NK-92 (cell line): ENCODE data around the gene PFDN6.

Experiments
- DNase-seq: peaks from one replicate; lab custom pipeline; 2025; ENCODE audit not compliant: unreplicated experiment; lab: John Stamatoyannopoulos, UW

The PFDN6 gene

DNA sequence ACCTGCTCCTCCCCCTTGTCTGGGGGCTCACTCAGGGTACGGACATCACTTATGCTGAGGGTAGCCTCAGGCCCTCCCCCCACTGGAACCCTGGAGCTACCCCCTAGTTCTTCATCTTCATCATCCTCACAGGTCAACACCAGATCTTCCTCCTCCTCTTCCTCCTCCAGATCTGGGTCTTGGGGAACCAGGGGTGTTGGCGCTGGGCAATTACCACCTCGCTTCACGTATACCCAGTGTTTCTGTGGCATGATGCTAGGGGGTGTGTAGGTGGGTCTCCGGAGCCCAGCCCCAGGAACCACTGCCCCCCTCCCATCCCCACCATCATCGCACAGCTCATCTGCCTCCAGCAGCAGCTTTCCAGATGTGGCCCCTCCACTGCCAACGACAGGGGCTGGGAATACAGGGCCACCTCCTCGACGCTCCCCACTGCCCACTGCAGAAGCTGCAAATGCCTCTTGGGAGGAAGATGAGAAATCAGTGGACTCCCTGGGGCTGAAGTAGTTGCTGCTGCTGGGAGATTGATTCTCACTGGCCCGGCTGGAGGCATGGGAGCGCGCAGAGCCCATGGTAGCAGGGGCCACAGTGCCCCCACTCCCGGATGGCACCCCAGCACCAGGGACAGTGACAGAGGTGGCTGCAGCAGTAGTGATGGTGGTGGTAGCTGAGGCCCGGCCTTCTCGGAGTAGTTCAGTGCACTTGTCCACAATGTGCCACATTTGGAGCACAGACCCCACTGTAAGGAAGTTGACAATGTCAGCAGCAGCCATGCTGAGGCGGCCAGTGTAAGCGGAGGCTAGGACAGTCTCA is 26.6 kb downstream of the PFDN6 start:
- no peak for DNase-seq

DNA sequence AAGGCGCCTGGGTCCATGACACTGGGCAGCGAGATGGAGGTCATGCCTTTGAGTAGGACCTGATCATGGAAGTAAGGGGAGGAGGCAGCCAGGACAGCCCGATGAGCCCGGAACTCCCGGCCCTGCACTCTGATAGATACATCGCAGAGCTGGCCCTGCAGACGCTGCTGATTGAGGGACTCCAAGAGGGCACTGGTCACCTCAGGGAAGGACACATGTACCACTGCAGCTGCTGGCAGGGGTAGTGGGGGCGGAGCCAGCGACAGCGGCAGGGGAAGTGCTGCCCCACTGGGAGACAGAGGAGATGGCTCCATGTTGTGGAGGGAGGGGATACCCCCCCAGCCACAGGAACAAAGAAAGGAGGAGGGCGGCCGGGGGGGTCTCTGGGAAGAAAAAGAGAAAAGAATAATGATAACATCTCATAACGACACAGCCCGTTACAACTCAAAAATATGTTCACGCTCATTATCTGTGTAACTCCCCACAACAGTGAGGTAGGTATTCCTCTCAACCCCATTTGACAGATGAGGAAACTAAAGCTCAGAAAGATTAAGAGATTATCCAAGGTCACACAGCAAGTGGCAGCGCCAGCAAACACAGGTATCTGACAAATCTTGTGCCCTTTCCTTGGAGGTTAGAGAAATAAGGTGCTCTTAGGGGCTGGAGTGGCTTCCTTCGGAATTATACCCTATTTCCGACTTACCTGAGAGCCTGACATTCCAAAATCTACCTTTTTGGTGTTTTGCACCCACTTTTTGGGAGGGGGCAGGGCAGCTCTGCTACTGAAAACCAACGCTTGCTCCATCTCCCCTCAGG is 27.4 kb downstream of the PFDN6 start:
- DNase-seq = no peak

DNA sequence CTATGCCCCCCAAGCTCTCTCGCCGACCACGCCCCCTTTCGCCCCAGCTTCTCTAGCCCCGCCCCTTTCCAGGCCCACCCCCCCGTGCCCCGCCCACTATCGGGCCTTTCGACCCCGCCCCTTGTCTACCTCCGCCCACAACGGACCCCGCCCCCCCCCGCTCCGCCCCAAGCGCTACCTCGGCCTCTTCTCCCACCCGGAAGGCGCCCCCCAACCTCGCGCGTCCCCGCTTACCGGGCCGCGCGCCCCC is 27.9 kb downstream of the PFDN6 start:
- no peak for DNase-seq

DNA sequence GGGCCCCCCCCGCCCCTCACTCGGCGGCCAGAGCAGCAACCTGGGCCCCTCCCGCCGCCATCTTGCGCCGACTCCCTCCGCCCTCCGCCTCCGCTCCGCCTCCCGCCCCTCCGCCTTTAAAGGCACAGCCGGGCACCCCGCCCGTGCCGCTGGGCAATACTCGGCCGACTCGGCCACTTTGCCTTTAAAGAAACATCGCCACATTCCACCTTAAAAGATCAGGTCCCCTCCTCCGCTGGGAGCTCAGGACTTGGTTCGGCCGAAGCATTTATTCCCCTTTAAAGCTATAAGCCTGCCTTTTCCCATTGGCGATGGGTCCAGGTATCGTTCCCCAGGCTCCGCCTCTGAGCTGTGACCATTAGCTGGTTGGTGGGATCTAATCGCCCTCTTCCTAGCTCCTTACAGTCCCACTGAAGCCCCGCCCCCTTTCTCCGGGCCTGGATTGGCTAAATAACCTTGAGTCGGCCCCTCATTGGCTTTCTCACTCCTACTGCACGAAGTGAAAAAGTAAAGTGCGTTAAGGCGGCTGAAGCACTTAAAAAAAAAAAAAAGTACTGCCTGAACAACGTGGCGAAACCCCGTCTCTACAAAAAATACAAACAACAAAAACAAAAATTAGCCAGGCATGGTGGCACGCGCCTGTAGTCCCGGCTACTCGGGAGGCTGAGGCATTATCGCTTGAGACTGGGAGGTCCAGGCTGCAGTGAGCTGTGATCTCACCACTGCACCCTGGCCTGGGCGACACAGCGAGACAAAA is 28.4 kb downstream of the PFDN6 start, which contains the start of gene ZBTB22:
Gene ZBTB22, minus strand, starts transcription at position 76 of the 757 bp plus-strand sequence. CDS start 828 bp downstream, outside the sequence.
- DNase-seq = peak; percentile 74

DNA sequence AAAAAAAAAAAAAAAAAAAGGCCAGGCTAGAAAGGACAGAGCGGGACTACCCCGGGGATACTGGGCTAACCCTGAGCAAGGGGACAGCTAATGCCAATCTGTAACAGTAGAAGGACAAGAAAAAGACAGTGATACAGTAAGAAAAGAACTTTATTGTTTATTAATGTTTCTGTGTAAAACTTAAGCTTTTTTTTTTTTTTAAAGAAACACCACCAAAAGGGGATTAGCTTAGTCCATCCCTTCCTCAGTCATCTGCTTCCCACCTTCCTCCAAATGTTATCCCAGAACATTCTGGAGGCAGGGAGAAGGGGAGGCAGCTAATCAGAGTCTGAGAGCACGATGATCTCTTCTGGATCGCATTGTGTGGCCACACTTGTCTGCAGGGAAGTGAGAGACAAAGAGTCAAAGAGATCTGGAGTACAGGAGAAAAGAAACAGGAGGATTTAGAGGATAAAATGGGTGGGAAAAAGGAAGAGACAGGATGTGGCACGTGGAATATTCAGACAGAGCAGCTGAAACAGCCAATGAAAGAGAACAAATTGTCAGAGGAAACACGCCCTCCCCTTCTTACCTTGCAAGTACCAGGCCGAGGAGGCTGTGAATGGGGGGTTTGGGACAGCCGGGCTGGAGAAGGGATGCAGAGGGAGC is 29.1 kb downstream of the PFDN6 start:
- no peak for DNase-seq

DNA sequence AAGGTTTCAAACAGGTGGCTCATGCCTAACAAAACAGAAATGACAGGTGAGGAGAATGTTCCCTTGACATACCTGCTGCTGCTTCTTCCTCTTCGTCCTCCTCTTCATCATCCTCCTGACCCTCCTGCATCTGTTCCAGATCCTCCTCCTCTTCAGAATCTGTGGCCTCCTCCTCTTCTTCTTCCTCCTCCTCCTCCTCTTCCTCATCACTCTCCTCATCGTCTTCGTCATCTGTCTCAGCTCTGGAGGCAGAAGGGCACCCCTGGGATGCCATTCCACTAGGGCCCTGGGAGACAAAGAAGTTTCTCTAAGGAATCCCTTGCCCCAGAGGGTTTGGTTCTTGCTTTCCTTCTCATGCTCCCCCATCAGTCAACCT is 30.5 kb downstream of the PFDN6 start:
- DNase-seq = no peak

DNA sequence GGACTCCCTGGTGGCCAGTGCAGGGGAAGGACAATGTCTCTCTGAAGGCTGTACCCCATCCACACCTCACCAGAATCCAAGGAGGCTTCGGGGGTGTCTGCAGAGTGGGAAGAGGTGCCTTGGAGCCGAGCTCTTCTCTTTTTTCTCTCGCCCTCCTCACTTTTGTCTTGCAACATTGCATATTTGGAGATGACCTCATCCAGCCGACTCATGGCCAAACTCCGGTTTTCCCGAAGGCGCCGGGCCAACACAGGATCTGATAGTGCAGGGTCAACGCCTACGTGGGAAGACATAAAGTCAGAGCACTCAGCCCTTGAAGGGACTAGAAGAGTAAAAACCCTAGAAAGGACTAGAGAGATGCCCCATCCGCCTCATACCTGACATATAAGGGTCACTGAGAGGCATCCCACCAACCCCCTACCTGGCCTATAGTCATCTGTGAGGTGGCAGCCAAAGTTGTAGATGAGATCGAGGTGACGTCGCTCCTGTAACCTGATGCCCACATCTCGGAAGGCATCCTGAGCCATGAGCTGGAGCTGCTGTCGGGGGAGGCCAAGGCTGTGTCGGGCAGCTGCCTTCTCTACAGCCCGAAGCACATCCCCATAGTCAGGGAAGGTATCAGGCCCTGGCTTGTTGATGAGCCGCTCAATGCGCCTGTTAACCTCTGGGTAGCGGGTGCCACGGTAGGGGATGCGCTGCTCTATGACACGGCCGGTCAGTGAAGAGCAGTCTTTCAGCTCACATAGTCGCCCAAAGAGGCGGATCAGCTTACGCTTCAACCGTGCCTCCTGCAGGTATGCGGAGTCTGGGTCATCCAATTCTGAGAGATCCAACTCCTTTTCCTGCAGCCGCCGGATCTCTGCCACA is 31.1 kb downstream of the PFDN6 start:
- DNase-seq = no peak

DNA sequence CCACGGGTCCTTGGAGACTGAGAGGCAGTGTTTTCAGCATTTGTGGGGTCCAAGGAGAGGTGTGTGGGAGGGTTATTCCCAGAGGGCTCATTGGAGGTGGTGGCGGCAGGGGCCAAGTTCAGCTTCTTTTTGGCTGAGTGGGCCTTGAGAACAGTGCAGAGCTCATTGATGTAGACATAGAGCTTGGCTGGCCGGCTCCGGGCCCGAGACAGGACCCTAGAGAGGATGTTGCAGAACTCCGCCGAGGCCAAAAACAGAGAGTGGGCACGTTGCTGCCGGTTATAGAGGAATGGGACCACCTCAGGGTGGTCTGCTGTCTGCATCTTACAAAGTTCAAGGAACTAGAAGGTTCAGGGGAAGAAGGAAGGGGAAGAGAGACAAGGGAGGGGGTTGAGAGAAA is 31.8 kb downstream of the PFDN6 start:
- DNase-seq = no peak

DNA sequence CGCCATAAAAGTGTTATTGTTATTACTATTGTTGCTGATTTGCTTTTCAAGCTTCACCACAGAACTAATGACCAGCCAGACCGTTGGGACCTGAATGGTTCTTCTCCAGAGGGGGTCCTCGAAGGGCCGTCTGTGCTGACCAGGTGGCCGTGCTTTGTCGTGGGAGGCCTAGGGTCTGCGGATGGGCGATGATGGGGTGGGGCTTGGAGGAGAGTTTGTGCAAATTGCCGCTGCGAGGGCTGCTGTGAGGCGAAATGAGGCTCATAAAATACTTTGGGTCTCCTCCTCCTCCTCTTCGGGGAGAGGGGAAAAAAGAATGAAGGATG is 34.2 kb downstream of the PFDN6 start:
- DNase-seq = no peak

DNA sequence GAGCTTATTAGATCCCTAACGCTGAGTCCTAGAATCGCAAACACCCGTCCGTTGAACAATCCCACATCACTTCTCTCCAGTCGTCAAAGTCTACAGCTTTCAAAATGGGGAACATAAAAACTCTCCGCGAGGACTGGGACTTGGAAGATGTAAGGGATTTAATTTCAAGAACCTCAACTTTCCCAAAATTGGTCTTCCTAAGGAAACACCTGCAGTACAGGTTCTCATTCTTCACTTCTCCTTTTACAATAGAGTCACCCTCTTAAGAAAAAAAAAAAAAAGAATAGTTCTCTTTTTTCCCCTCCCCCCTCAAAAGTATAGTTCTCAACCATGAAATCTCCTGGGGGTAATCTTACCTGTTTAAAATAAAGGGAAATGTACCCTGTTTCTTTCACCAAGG is 34.7 kb downstream of the PFDN6 start:
- no peak for DNase-seq

DNA sequence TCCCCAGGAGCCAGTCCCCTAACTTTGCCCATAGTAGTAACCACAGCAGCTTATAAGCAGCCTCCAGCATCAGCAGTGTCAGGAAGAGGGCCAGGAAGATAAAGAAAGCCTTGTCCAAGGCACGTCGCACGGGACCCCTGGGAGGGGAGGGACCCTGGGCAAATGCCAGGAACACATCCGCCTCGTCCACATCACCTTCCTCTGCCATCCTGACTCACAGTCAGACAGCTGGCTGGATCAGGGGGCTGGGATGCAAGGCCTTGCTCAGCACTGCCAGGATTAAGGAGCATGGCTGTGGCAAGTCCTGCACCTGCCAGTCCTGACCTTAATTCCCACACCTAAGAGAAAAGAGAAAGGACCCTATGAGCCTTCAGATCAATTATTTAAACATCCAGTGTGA is 39.7 kb downstream of the PFDN6 start:
- no peak for DNase-seq

DNA sequence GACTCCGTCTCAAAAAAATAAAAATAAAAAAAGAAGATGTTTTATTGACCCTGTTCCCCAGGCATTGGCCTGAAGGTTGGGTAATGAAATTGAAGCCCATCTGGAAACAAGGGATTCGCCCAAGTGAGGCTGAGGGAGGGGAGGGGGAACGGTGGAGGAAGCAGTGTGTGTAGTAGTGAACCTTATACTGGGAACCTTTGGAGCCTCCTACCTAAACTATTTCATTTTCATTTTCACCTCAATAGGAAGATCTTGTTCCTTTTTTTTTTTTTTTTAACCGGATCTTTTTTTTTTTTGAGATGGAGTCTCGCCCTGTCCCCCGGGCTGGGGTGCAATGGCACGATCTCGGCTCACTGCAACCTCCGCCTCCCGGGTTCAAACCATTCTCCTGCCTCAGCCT is 41.3 kb downstream of the PFDN6 start:
- no peak for DNase-seq

DNA sequence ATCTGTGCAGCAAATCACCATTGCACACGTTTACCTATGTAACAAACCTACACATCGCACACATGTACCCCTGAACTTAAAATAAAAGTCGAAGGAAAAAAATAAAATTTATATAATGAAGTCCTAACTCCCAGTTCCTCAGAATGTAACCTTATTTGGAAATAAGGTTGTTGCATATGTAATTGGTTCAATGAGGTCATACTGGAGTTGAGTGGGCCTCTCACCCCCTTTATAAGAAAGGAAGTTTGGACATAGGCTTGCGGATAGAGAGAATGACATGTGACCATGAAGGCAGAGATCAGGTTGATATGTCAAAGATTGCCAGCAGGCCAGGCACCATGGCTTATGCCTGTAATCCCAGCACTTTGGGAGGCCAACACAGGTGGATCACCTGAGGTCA is 44.3 kb downstream of the PFDN6 start:
- no peak for DNase-seq

DNA sequence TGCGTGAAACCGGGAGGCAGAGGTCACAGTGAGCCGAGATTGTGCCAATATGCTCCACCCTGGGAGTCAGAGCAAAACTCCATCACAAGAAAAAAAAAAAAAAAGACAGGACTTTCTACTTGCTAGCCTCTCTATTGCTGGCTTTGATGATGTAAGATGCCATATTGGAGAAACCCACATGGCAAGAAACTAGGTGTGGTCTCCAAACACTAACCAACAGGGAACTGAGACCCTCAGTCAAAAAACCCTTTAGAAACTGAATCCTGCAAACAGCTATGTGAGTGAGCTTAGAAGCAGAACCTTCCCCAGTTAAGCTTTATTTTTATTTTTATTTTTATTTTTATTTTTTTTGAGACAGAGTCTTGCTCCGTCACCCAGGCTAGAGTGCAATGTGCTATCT is 46.5 kb downstream of the PFDN6 start:
- no peak for DNase-seq

DNA sequence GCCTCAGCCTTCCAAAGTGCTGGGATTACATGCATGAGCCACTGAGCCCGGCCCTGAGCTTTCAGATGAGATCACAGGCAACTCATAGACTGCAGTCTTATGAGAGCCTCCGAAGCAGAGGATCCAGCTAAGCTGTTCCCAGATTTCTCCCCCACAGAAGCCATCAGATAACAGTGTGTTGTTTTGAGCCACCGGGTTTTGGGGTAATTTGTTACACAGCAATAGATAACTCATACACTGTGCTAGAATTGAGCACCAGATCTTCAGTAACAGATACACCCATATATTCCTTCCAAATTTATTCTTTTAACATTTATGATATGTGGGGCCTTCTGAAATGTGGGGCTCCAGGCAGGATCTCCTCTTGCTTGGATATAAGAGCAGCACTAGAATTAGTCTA is 47.1 kb downstream of the PFDN6 start:
- DNase-seq = no peak

DNA sequence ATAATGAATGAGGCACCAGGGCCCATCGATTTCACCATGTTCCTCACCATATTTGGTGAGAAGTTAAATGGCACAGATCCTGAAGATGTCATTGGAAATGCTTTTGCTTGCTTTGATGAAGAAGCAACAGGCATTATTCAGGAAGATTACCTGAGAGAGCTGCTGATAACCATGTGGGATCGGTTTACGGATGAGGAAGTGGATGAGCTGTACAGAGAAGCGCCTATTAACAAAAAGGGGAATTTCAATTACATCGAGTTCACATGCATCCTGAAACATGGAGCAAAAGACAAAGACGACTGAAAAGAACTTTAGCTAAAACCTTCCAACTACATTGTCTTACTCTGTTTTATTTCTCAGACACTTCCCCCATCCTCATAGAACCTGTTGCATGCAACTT is 49.8 kb downstream of the PFDN6 start:
- no peak for DNase-seq
